Eye (tissue), 1 donor: Measurements from ENCODE around the gene HDAC10.

Source experiments
- DNase-seq: peaks from one replicate; pipeline ENCODE4 v3.0.0-alpha.2; 2015

Gene HDAC10

GRCh38 chr22:50250555-50251476 lies at the start of gene HDAC10:
Gene HDAC10, minus strand, starts transcription at chr22:50251265. Its CDS starts 233 bp downstream, at chr22:50251032.
- peak; percentile 87 for DNase-seq

- no peak for DNase-seq
Observed at GRCh38 chr22:50300620-50301257, 49.7 kb upstream of the HDAC10 start.

GRCh38 chr22:50299785-50300619 lies 48.9 kb upstream of the HDAC10 start:
- peak; percentile 59 for DNase-seq

- DNase-seq = peak; percentile 56
Observed at GRCh38 chr22:50298937-50299784, 48.1 kb upstream of the HDAC10 start.

- no peak for DNase-seq
Observed at GRCh38 chr22:50298266-50298637, 47.2 kb upstream of the HDAC10 start.

- DNase-seq = no peak
Observed at GRCh38 chr22:50297510-50298265, 46.6 kb upstream of the HDAC10 start.

GRCh38 chr22:50296658-50297490 lies 45.8 kb upstream of the HDAC10 start:
- no peak for DNase-seq

GRCh38 chr22:50294319-50294656 lies 43.2 kb upstream of the HDAC10 start:
- DNase-seq = no peak

- peak; percentile 85 for DNase-seq
Observed at GRCh38 chr22:50293441-50294318, 42.6 kb upstream of the HDAC10 start.

- DNase-seq = no peak
Observed at GRCh38 chr22:50292643-50293440, 41.8 kb upstream of the HDAC10 start.

- DNase-seq = no peak
Observed at GRCh38 chr22:50289942-50290630, 39.0 kb upstream of the HDAC10 start.

- no peak for DNase-seq
Observed at GRCh38 chr22:50289151-50289941, 38.3 kb upstream of the HDAC10 start.

- no peak for DNase-seq
Observed at GRCh38 chr22:50287731-50288130, 36.7 kb upstream of the HDAC10 start.

- DNase-seq = no peak
Observed at GRCh38 chr22:50286701-50287318, 35.7 kb upstream of the HDAC10 start.

GRCh38 chr22:50286275-50286674 lies 35.2 kb upstream of the HDAC10 start:
- no peak for DNase-seq

GRCh38 chr22:50285568-50286229 lies 34.6 kb upstream of the HDAC10 start:
- no peak for DNase-seq
